Measurements from ENCODE around the gene TMOD3.

DNA sequence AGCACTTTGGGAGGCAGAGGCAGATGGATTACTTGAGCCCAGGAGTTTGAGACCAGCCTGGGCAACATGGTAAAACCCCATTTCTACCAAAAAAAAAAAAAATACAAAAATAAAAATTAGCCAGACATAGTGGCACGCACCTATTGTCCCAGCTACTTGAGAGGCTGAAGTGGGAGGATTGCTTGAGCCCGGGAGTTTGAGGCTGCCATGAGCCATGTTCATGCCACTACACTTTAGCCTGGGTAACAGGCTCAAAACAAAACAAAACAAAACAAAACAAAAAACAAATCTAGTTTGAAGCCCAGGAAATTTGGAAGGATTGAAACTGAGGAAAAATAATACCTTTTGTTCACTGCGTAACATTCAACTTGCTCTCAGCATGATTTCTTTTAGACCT, 16.6 kb downstream of the TMOD3 start:
- no peak for TF ChIP-seq ZBTB21 (tag by site-specific recombination; IDR thresholded peaks at IDR 0.05)
- TF ChIP-seq, protein P1, sequence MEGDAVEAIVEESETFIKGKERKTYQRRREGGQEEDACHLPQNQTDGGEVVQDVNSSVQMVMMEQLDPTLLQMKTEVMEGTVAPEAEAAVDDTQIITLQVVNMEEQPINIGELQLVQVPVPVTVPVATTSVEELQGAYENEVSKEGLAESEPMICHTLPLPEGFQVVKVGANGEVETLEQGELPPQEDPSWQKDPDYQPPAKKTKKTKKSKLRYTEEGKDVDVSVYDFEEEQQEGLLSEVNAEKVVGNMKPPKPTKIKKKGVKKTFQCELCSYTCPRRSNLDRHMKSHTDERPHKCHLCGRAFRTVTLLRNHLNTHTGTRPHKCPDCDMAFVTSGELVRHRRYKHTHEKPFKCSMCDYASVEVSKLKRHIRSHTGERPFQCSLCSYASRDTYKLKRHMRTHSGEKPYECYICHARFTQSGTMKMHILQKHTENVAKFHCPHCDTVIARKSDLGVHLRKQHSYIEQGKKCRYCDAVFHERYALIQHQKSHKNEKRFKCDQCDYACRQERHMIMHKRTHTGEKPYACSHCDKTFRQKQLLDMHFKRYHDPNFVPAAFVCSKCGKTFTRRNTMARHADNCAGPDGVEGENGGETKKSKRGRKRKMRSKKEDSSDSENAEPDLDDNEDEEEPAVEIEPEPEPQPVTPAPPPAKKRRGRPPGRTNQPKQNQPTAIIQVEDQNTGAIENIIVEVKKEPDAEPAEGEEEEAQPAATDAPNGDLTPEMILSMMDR (tag by site-specific recombination; IDR thresholded peaks at IDR 0.05), result no peak
- TF ChIP-seq, protein P2, sequence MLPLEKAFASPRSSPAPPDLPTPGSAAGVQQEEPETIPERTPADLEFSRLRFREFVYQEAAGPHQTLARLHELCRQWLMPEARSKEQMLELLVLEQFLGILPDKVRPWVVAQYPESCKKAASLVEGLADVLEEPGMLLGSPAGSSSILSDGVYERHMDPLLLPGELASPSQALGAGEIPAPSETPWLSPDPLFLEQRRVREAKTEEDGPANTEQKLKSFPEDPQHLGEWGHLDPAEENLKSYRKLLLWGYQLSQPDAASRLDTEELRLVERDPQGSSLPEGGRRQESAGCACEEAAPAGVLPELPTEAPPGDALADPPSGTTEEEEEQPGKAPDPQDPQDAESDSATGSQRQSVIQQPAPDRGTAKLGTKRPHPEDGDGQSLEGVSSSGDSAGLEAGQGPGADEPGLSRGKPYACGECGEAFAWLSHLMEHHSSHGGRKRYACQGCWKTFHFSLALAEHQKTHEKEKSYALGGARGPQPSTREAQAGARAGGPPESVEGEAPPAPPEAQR (tag by site-specific recombination; IDR thresholded peaks at IDR 0.05), result no peak
- TF ChIP-seq, protein P3, sequence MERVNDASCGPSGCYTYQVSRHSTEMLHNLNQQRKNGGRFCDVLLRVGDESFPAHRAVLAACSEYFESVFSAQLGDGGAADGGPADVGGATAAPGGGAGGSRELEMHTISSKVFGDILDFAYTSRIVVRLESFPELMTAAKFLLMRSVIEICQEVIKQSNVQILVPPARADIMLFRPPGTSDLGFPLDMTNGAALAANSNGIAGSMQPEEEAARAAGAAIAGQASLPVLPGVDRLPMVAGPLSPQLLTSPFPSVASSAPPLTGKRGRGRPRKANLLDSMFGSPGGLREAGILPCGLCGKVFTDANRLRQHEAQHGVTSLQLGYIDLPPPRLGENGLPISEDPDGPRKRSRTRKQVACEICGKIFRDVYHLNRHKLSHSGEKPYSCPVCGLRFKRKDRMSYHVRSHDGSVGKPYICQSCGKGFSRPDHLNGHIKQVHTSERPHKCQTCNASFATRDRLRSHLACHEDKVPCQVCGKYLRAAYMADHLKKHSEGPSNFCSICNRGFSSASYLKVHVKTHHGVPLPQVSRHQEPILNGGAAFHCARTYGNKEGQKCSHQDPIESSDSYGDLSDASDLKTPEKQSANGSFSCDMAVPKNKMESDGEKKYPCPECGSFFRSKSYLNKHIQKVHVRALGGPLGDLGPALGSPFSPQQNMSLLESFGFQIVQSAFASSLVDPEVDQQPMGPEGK (tag by site-specific recombination; IDR thresholded peaks at IDR 0.05), result no peak
- no peak for TF ChIP-seq ZNF24 (tag by site-specific recombination; IDR thresholded peaks at IDR 0.05)
- TF ChIP-seq GLI4 (tag by site-specific recombination; IDR thresholded peaks at IDR 0.05), result no peak
- TF ChIP-seq, protein P4, sequence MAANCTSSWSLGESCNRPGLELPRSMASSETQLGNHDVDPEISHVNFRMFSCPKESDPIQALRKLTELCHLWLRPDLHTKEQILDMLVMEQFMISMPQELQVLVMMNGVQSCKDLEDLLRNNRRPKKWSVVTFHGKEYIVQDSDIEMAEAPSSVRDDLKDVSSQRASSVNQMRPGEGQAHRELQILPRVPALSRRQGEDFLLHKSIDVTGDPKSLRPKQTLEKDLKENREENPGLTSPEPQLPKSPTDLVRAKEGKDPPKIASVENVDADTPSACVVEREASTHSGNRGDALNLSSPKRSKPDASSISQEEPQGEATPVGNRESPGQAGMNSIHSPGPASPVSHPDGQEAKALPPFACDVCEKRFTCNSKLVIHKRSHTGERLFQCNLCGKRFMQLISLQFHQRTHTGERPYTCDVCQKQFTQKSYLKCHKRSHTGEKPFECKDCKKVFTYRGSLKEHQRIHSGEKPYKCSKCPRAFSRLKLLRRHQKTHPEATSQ (tag by site-specific recombination; IDR thresholded peaks at IDR 0.05), result no peak
- no peak for TF ChIP-seq HOXD13 (CRISPR knock-in tag; IDR thresholded peaks at IDR 0.05; ENCODE audit: borderline replicate concordance)
- no peak for TF ChIP-seq GFI1B (tag by site-specific recombination; IDR thresholded peaks at IDR 0.05)
- no peak for TF ChIP-seq ZBTB1 (tag by site-specific recombination; IDR thresholded peaks at IDR 0.05)
- no peak for TF ChIP-seq ZEB2 (tag by site-specific recombination; IDR thresholded peaks at IDR 0.05)
- TF ChIP-seq ZNF174 (tag by site-specific recombination; IDR thresholded peaks at IDR 0.05), result no peak
- TF ChIP-seq ZNF600 (tag by site-specific recombination; IDR thresholded peaks at IDR 0.05), result no peak

Data from HEK293 (cell line).